ENCODE results near the gene ADK.

ADK gene

GRCh38 chr10:74599672-74600071 lies 448.7 kb downstream of the ADK start:
- DNase-seq (ENCODE audit: low read depth in 2 of 2): no peak

GRCh38 chr10:74600170-74600569 lies 449.1 kb downstream of the ADK start:
- DNase-seq (ENCODE audit: low read depth in 2 of 2): no peak

- DNase-seq (ENCODE audit: low read depth in 2 of 2): no peak
Observed at GRCh38 chr10:74602576-74602975, 451.6 kb downstream of the ADK start.

GRCh38 chr10:74610299-74610698 lies 459.3 kb downstream of the ADK start:
- no peak for DNase-seq (ENCODE audit: low read depth in 2 of 2)

GRCh38 chr10:74612195-74612594 lies 461.2 kb downstream of the ADK start:
- DNase-seq (ENCODE audit: low read depth in 2 of 2): no peak

GRCh38 chr10:74620626-74621025 lies 469.6 kb downstream of the ADK start:
- DNase-seq (ENCODE audit: low read depth in 2 of 2): no peak

- no peak for DNase-seq (ENCODE audit: low read depth in 2 of 2)
Observed at GRCh38 chr10:74623786-74624185, 472.8 kb downstream of the ADK start.

GRCh38 chr10:74624501-74624900 lies 473.5 kb downstream of the ADK start:
- no peak for DNase-seq (ENCODE audit: low read depth in 2 of 2)

GRCh38 chr10:74628136-74628535 lies 477.1 kb downstream of the ADK start:
- no peak for DNase-seq (ENCODE audit: low read depth in 2 of 2)

GRCh38 chr10:74634995-74635536 lies 484.0 kb downstream of the ADK start:
- DNase-seq (ENCODE audit: low read depth in 2 of 2): no peak

GRCh38 chr10:74635655-74636054 lies 484.6 kb downstream of the ADK start:
- DNase-seq (ENCODE audit: low read depth in 2 of 2): no peak

- no peak for DNase-seq (ENCODE audit: low read depth in 2 of 2)
Observed at GRCh38 chr10:74637685-74638084, 486.7 kb downstream of the ADK start.

GRCh38 chr10:74640134-74640921 lies 489.3 kb downstream of the ADK start:
- no peak for DNase-seq (ENCODE audit: low read depth in 2 of 2)

- no peak for DNase-seq (ENCODE audit: low read depth in 2 of 2)
Observed at GRCh38 chr10:74641659-74642058, 490.6 kb downstream of the ADK start.

GRCh38 chr10:74642901-74643595 lies 492.0 kb downstream of the ADK start:
- no peak for DNase-seq (ENCODE audit: low read depth in 2 of 2)

GRCh38 chr10:74643596-74643975 lies 492.6 kb downstream of the ADK start:
- DNase-seq (ENCODE audit: low read depth in 2 of 2): no peak

- no peak for DNase-seq (ENCODE audit: low read depth in 2 of 2)
Observed at GRCh38 chr10:74644738-74645137, 493.7 kb downstream of the ADK start.

GRCh38 chr10:74645692-74646091 lies 494.7 kb downstream of the ADK start:
- no peak for DNase-seq (ENCODE audit: low read depth in 2 of 2)

GRCh38 chr10:74650613-74651012 lies 499.6 kb downstream of the ADK start:
- no peak for DNase-seq (ENCODE audit: low read depth in 2 of 2)

- no peak for DNase-seq (ENCODE audit: low read depth in 2 of 2)
Observed at GRCh38 chr10:74651565-74651964, 500.5 kb downstream of the ADK start.

GRCh38 chr10:74652664-74653063 lies 501.6 kb downstream of the ADK start:
- DNase-seq (ENCODE audit: low read depth in 2 of 2): no peak

- no peak for DNase-seq (ENCODE audit: low read depth in 2 of 2)
Observed at GRCh38 chr10:74658511-74658910, 507.5 kb downstream of the ADK start.

GRCh38 chr10:74662635-74663034 lies 511.6 kb downstream of the ADK start:
- no peak for DNase-seq (ENCODE audit: low read depth in 2 of 2)
